H1 (cell line): Measurements from ENCODE around the gene USP17L30. TPM values are rescaled to one million over a fixed set of nuclear protein-coding genes. Genes with fewer than 3 reads are reported as not detected.

Experiments used
- CTBP2 ChIP-seq: IDR thresholded peaks from 2 replicates; pipeline ENCODE4 v1.7.0; 2011; ENCODE audit warnings: borderline replicate concordance, mild to moderate bottlenecking, moderate library complexity, mixed read lengths, low read length; ENCODE audit not compliant: insufficient read depth, insufficient read length
- CTCF ChIP-seq, 3 experiments: IDR thresholded peaks; 1 replicate in 2 of 3; 2 replicates in 1 of 3; pipeline versions ENCODE4 v1.5.1 to v1.6.1; 2011; ENCODE audit warnings: low read length in 3 of 3, mild to moderate bottlenecking in 3 of 3, inconsistent platforms in 2 of 3, low read depth in 1 of 3, moderate library complexity in 1 of 3; ENCODE audit not compliant: insufficient read depth in 1 of 3; ENCODE audit errors: control extremely low read depth in 1 of 3
- KDM4A ChIP-seq: IDR thresholded peaks from one replicate; pipeline ENCODE4 v1.7.1; 2012; ENCODE audit warnings: low read depth, mild to moderate bottlenecking, moderate library complexity, low read length, inconsistent platforms; ENCODE audit not compliant: severe bottlenecking
- PHF8 ChIP-seq: fragments of 200-600 bp; sonication (generic); conservative IDR thresholded peaks from 2 replicates; pipeline ENCODE4 v1.7.1; 2012; ENCODE audit warnings: low read depth, mild to moderate bottlenecking, inconsistent platforms, low read length, moderate library complexity
- SP1 ChIP-seq: IDR thresholded peaks from 2 replicates; pipeline ENCODE4 v1.6.1; 2011; ENCODE audit warnings: low read depth, low read length
- SP2 ChIP-seq: IDR thresholded peaks from 2 replicates; pipeline ENCODE4 v1.6.1; 2012; ENCODE audit warnings: mild to moderate bottlenecking, low read length, inconsistent platforms
- SP4 ChIP-seq: IDR thresholded peaks from 2 replicates; pipeline ENCODE4 v1.6.1; 2012; ENCODE audit warnings: low read length, inconsistent platforms
- SRF ChIP-seq: IDR thresholded peaks from 2 replicates; pipeline ENCODE4 v1.6.1; 2011; ENCODE audit warnings: mild to moderate bottlenecking, low read depth, low read length, moderate library complexity
- TAF1 ChIP-seq: IDR thresholded peaks from 2 replicates; pipeline ENCODE4 v1.6.1; 2011; ENCODE audit warnings: mild to moderate bottlenecking, low read depth, low read length
- TAF7 ChIP-seq: optimal IDR thresholded peaks from 2 replicates; pipeline ENCODE3; 2011; ENCODE audit warnings: low read depth, mild to moderate bottlenecking, inconsistent platforms, low read length, moderate library complexity, borderline replicate concordance
- polyA plus RNA-seq, 7 experiments: library from polyadenylated mRNA; depleted of rRNA in 3 of 7; stranded (reverse) in 5 of 7; unstranded in 2 of 7; fragments of >200 nt in 5 of 7; fragments of 200-250 nt in 2 of 7; gene quantifications; 1 replicate in 5 of 7; 2 replicates in 1 of 7; 4 replicates in 1 of 7; pipeline versions ENCODE4 v1.2.1 to v1.2.3, GENCODE V29; 2011 to 2013; ENCODE audit warnings: missing spikeins in 2 of 7, mixed read lengths in 2 of 7
- small RNA-seq: library from polyadenylated mRNA; stranded (forward); fragments of <200 nt; extraction: miRNeasy Mini kit (QIAGEN cat#:217004); gene quantifications from one replicate; pipeline ENCODE3, GENCODE V24; 2013; ENCODE audit not compliant: insufficient read depth
- total RNA-seq: library from RNA; stranded (reverse); fragmentation: NEBNext Ultra II Directional; extraction: Animal tissue kit (Norgen Biotek cat#: 25700); gene quantifications from 2 replicates; pipeline ENCODE4 v1.2.1, GENCODE V29; 2021

The USP17L30 gene
- total and polyA plus RNA-seq, 2 of the 8 experiments (the other 6 are each of a cell fraction or from before 2014, with no cell fraction given), result not detected

- TF ChIP-seq CTCF (IDR thresholded peaks at IDR 0.05; ENCODE audit: control extremely low read depth in 1 of 3, insufficient read depth in 1 of 3, low read depth in 1 of 3, low read length in 3 of 3) (no peak), SP4 (no peak), CTBP2 (no peak), SRF (no peak), KDM4A (no peak), SP1 (no peak), PHF8 (no peak), TAF1 (no peak), TAF7 (no peak), SP2 (no peak)
Observed at GRCh38 chr4:9409793-9410192, 46.9 kb downstream of the USP17L30 start (continued).

Small RNA genes within 50 kb of the gene (small RNA-seq; reads per million reads assigned to genes)
- not detected for gene RNA5SP153

Other genes starting within 250 kb of the USP17L30 start
- not detected in 2 replicates for gene FAM90A26, start 192.7 kb upstream of the USP17L30 start, total RNA-seq
- 0.05 TPM in 1 of 2 replicates, not detected in the other for gene FAM90A26, start 192.7 kb upstream of the USP17L30 start, polyA plus RNA-seq (2011; rRNA removed)
- gene USP17L10, start 152.5 kb upstream of the USP17L30 start, total RNA-seq, result not detected in 2 replicates
- not detected in 2 replicates for gene USP17L10, start 152.5 kb upstream of the USP17L30 start, polyA plus RNA-seq (2011; rRNA removed)
- not detected in 2 replicates for gene USP17L11, start 147.7 kb upstream of the USP17L30 start, total RNA-seq
- gene USP17L11, start 147.7 kb upstream of the USP17L30 start, polyA plus RNA-seq (2011; rRNA removed), result not detected in 2 replicates
- not detected in 2 replicates for gene USP17L12, start 143.0 kb upstream of the USP17L30 start, total RNA-seq
- gene USP17L12, start 143.0 kb upstream of the USP17L30 start, polyA plus RNA-seq (2011; rRNA removed), result not detected in 2 replicates
- not detected in 2 replicates for gene USP17L13, start 138.2 kb upstream of the USP17L30 start, total RNA-seq
- gene USP17L13, start 138.2 kb upstream of the USP17L30 start, polyA plus RNA-seq (2011; rRNA removed), result not detected in 2 replicates
- gene USP17L15, start 128.7 kb upstream of the USP17L30 start, total RNA-seq, result not detected in 2 replicates
- not detected in 2 replicates for gene USP17L15, start 128.7 kb upstream of the USP17L30 start, polyA plus RNA-seq (2011; rRNA removed)
- not detected in 2 replicates for gene USP17L17, start 119.2 kb upstream of the USP17L30 start, total RNA-seq
- gene USP17L17, start 119.2 kb upstream of the USP17L30 start, polyA plus RNA-seq (2011; rRNA removed), result not detected in 2 replicates
- gene USP17L18, start 114.5 kb upstream of the USP17L30 start, total RNA-seq, result not detected in 2 replicates
- gene USP17L18, start 114.5 kb upstream of the USP17L30 start, polyA plus RNA-seq (2011; rRNA removed), result not detected in 2 replicates
- not detected in 2 replicates for gene USP17L19, start 109.8 kb upstream of the USP17L30 start, total RNA-seq
- gene USP17L19, start 109.8 kb upstream of the USP17L30 start, polyA plus RNA-seq (2011; rRNA removed), result not detected in 2 replicates
- gene USP17L20, start 105.0 kb upstream of the USP17L30 start, total RNA-seq, result not detected in 2 replicates
- not detected in 2 replicates for gene USP17L20, start 105.0 kb upstream of the USP17L30 start, polyA plus RNA-seq (2011; rRNA removed)
- gene USP17L21, start 100.3 kb upstream of the USP17L30 start, total RNA-seq, result not detected in 2 replicates
- not detected in 2 replicates for gene USP17L21, start 100.3 kb upstream of the USP17L30 start, polyA plus RNA-seq (2011; rRNA removed)
- not detected in 2 replicates for gene USP17L22, start 95.5 kb upstream of the USP17L30 start, total RNA-seq
- gene USP17L22, start 95.5 kb upstream of the USP17L30 start, polyA plus RNA-seq (2011; rRNA removed), result not detected in 2 replicates
- not detected in 2 replicates for gene USP17L24, start 38.0 kb upstream of the USP17L30 start, total RNA-seq
- not detected in 2 replicates for gene USP17L24, start 38.0 kb upstream of the USP17L30 start, polyA plus RNA-seq (2011; rRNA removed)
- gene USP17L25, start 33.2 kb upstream of the USP17L30 start, total RNA-seq, result not detected in 2 replicates
- not detected in 2 replicates for gene USP17L25, start 33.2 kb upstream of the USP17L30 start, polyA plus RNA-seq (2011; rRNA removed)
- gene USP17L26, start 28.5 kb upstream of the USP17L30 start, total RNA-seq, result not detected in 2 replicates
- not detected in 2 replicates for gene USP17L26, start 28.5 kb upstream of the USP17L30 start, polyA plus RNA-seq (2011; rRNA removed)
- not detected in 2 replicates for gene USP17L5, start 23.7 kb upstream of the USP17L30 start, total RNA-seq
- not detected in 2 replicates for gene USP17L5, start 23.7 kb upstream of the USP17L30 start, polyA plus RNA-seq (2011; rRNA removed)
- gene USP17L27, start 19.0 kb upstream of the USP17L30 start, total RNA-seq, result not detected in 2 replicates
- not detected in 2 replicates for gene USP17L27, start 19.0 kb upstream of the USP17L30 start, polyA plus RNA-seq (2011; rRNA removed)
- not detected in 2 replicates for gene USP17L28, start 14.2 kb upstream of the USP17L30 start, total RNA-seq
- not detected in 2 replicates for gene USP17L28, start 14.2 kb upstream of the USP17L30 start, polyA plus RNA-seq (2011; rRNA removed)
- gene USP17L29, start 9.5 kb upstream of the USP17L30 start, total RNA-seq, result not detected in 2 replicates
- not detected in 2 replicates for gene USP17L29, start 9.5 kb upstream of the USP17L30 start, polyA plus RNA-seq (2011; rRNA removed)
- not detected in 2 replicates for gene DEFB131A, start 81.3 kb downstream of the USP17L30 start, total RNA-seq
- gene DEFB131A, start 81.3 kb downstream of the USP17L30 start, polyA plus RNA-seq (2011; rRNA removed), result not detected in 2 replicates